Gastrocnemius medialis (tissue), 4 donors: ENCODE results near the gene CENPX. TPM values are rescaled to one million over a fixed set of nuclear protein-coding genes. Genes with fewer than 3 reads are reported as not detected.
"Not testable (repeated sequence)": the region's sequence is repeated elsewhere in the genome, so short reads cannot be mapped to it uniquely, and the experiment has no call there.

Experiments
- ATAC-seq, 2 donors: fragments of 150-250 bp; one replicate each; pipeline ENCODE4 v1.9.1; 2016
- DNase-seq, 2 donors: peaks; one replicate each; pipeline ENCODE4 v3.0.0-alpha.2; 2019
- H3K27ac ChIP-seq, 4 donors: fragments of 200-600 bp; sonication (generic); 1 replicate in 1 of 4; 2 replicates in 3 of 4; pipeline ENCODE4 v1.5.1; 2016 to 2018; ENCODE audit warnings: mild to moderate bottlenecking in 2 of 4, moderate library complexity in 1 of 4
- H3K27me3 ChIP-seq, 3 donors: fragments of 200-600 bp; sonication (generic) in 2 of 3; 1 replicate in 1 of 3; 2 replicates in 2 of 3; pipeline versions ENCODE4 v1.5.1 to v1.6.0; 2016 to 2019; ENCODE audit warnings: mild to moderate bottlenecking in 1 of 3, moderate library complexity in 1 of 3
- H3K36me3 ChIP-seq, 2 donors: fragments of 200-600 bp; sonication (generic) in 1 of 2; one replicate each; pipeline ENCODE4 v1.5.1; 2017 to 2018
- H3K4me1 ChIP-seq, 2 donors: fragments of 200-600 bp; sonication (generic) in 1 of 2; one replicate each; pipeline ENCODE4 v1.5.1; 2016 to 2017; ENCODE audit warnings: mild to moderate bottlenecking in 2 of 2
- H3K4me3 ChIP-seq, 4 donors: fragments of 200-600 bp; sonication (generic) in 3 of 4; 1 replicate in 1 of 4; 2 replicates in 3 of 4; pipeline ENCODE4 v1.5.1; 2016 to 2019; ENCODE audit warnings: mild to moderate bottlenecking in 2 of 4
- H3K9me3 ChIP-seq, 3 donors: fragments of 200-600 bp; sonication (generic) in 2 of 3; 1 replicate in 1 of 3; 2 replicates in 2 of 3; pipeline ENCODE4 v1.5.1; 2016 to 2019
- CTCF ChIP-seq, 5 experiments: fragments of 450-650 bp in 3 of 5; fragments of 200-600 bp in 2 of 5; sonication (generic) in 2 of 5; IDR thresholded peaks in 4 of 5; conservative IDR thresholded peaks in 1 of 5; 1 replicate in 4 of 5; 2 replicates in 1 of 5; pipeline ENCODE4 v1.5.1; 2016 to 2019; ENCODE audit warnings: antibody characterized with exemption in 5 of 5, mild to moderate bottlenecking in 3 of 5, moderate library complexity in 3 of 5
- POLR2A ChIP-seq, 2 donors: fragments of 450-650 bp; IDR thresholded peaks; one replicate each; pipeline ENCODE4 v1.6.1; 2017; ENCODE audit warnings: antibody characterized with exemption in 2 of 2, mild to moderate bottlenecking in 2 of 2, moderate library complexity in 2 of 2
- in situ Hi-C, 4 donors: fragments of 200-750 bp; cut with MboI; loops; one replicate each; pipeline versions ENCODE4 v1.15.0 to v1.8.0; 2017; ENCODE audit warnings: low sequenced_read_pairs in 4 of 4
- intact Hi-C: fragments of 100-400 bp; cut with DNase I; formaldehyde crosslinking; loops from one replicate; pipeline ENCODE4 v1.15.1; 2023; ENCODE audit warnings: low total_unique reads
- total RNA-seq, 4 donors: library from RNA; depleted of rRNA; stranded (reverse); fragments of >200 nt; gene quantifications; one replicate each; pipeline versions ENCODE4 v1.1.0 to v1.2.3, GENCODE V29; 2016

Gene CENPX
- total RNA-seq, 4 donors from 2014 or later = 41.2 to 62.7 (median 57.0) TPM

GRCh38 chr17:81983639-81984373 is 38.9 kb downstream of the CENPX start:
- in situ Hi-C loops (no loop called here), intact Hi-C loops (no loop called here)
- H3K9me3 ChIP-seq = no peaks in the 10 kb centered on the region
- H3K4me1 ChIP-seq = peaks cover 4 to 5% of the 10 kb centered on the region in 2 donors
- no peak for DNase-seq
- no peak for ATAC-seq
- peaks cover 0 to 41% of the 10 kb centered on the region in 2 donors for H3K36me3 ChIP-seq
- no peaks in the 10 kb centered on the region for H3K27me3 ChIP-seq
- H3K4me3 ChIP-seq = no peak overlapping the region
- H3K27ac ChIP-seq = no peak overlapping the region
- TF ChIP-seq POLR2A (IDR thresholded peaks at IDR 0.05) = no peak

GRCh38 chr17:81983011-81983638 is 39.6 kb downstream of the CENPX start:
- in situ Hi-C loops (no loop called here), intact Hi-C loops (no loop called here)
- H3K27me3 ChIP-seq = no peaks in the 10 kb centered on the region
- no peak for TF ChIP-seq POLR2A (IDR thresholded peaks at IDR 0.05)
- TF ChIP-seq CTCF (IDR thresholded peaks at IDR 0.05 in 4 of 5, conservative IDR thresholded peaks at IDR 0.05 in 1 of 5) = no peak
- peaks cover 0 to 41% of the 10 kb centered on the region in 2 donors for H3K36me3 ChIP-seq
- DNase-seq = no peak
- H3K27ac ChIP-seq = no peak overlapping the region
- H3K4me1 ChIP-seq = peaks cover 11% of the 10 kb centered on the region in 2 donors
- no peaks in the 10 kb centered on the region for H3K9me3 ChIP-seq
- H3K4me3 ChIP-seq = no peak overlapping the region
- no peak for ATAC-seq

- ATAC-seq, intact Hi-C loops, H3K27me3 ChIP-seq, in situ Hi-C loops, DNase-seq, H3K4me3 ChIP-seq, H3K9me3 ChIP-seq, H3K27ac ChIP-seq: not testable (repeated sequence)
- peaks cover 11 to 16% of the 10 kb centered on the region in 2 donors for H3K4me1 ChIP-seq
- peaks cover 0 to 31% of the 10 kb centered on the region in 2 donors for H3K36me3 ChIP-seq
These were observed 41.2 kb downstream of the CENPX start for GRCh38 chr17:81981511-81981910.

GRCh38 chr17:81980707-81981343 is 41.9 kb downstream of the CENPX start:
- TF ChIP-seq CTCF (IDR thresholded peaks at IDR 0.05 in 4 of 5, conservative IDR thresholded peaks at IDR 0.05 in 1 of 5) = no peak
- TF ChIP-seq POLR2A (IDR thresholded peaks at IDR 0.05) = no peak
- in situ Hi-C loops = no loop called here
- Histone ChIP-seq H3K9me3 (no peaks in the 10 kb centered on the region), H3K36me3 (peaks cover 0 to 25% of the 10 kb centered on the region in 2 donors), H3K4me1 (peaks cover 11 to 18% of the 10 kb centered on the region in 2 donors), H3K27ac (peak overlapping the region in 2 of 4 donors; percentile 8 to 35), H3K27me3 (no peaks in the 10 kb centered on the region), H3K4me3 (no peak overlapping the region)
- ATAC-seq = no peak
- DNase-seq = no peak
- intact Hi-C loops = no loop called here

- H3K4me1 ChIP-seq = peaks cover 11 to 18% of the 10 kb centered on the region in 2 donors
- in situ Hi-C loops = no loop called here
- no peak overlapping the region for H3K4me3 ChIP-seq
- peaks cover 0 to 18% of the 10 kb centered on the region in 2 donors for H3K36me3 ChIP-seq
- ATAC-seq (no peak), DNase-seq (no peak)
- no peaks in the 10 kb centered on the region for H3K27me3 ChIP-seq
- no peaks in the 10 kb centered on the region for H3K9me3 ChIP-seq
- TF ChIP-seq CTCF (IDR thresholded peaks at IDR 0.05 in 4 of 5, conservative IDR thresholded peaks at IDR 0.05 in 1 of 5) (no peak), POLR2A (IDR thresholded peaks at IDR 0.05) (no peak)
- peak overlapping the region in 2 of 4 donors; percentile 8 to 35 for H3K27ac ChIP-seq
- intact Hi-C loops = no loop called here
These were observed 42.6 kb downstream of the CENPX start for GRCh38 chr17:81980122-81980521.
